Peyer's patch (tissue), 4 donors: ENCODE measurements around the gene PCYT1A.

Experiments
- CTCF ChIP-seq, 6 experiments: fragments of 450-650 bp in 4 of 6; fragments of 200-600 bp in 2 of 6; sonication (generic) in 1 of 6; IDR thresholded peaks; one replicate each; pipeline ENCODE4 v1.5.1; 2017 to 2019; ENCODE audit warnings: antibody characterized with exemption in 6 of 6, mild to moderate bottlenecking in 3 of 6, moderate library complexity in 1 of 6
- POLR2A ChIP-seq, 2 donors: fragments of 450-650 bp; IDR thresholded peaks; one replicate each; pipeline ENCODE4 v1.5.1; 2017; ENCODE audit warnings: antibody characterized with exemption in 2 of 2, mild to moderate bottlenecking in 2 of 2, moderate library complexity in 2 of 2

- TF ChIP-seq CTCF (IDR thresholded peaks at IDR 0.05) = no peak
- no peak for TF ChIP-seq POLR2A (IDR thresholded peaks at IDR 0.05)
These were observed 12.9 kb downstream of the PCYT1A start for GRCh38 chr3:196274585-196274984.
